ENCODE results near the gene PRPSAP2.

The PRPSAP2 gene

DNA sequence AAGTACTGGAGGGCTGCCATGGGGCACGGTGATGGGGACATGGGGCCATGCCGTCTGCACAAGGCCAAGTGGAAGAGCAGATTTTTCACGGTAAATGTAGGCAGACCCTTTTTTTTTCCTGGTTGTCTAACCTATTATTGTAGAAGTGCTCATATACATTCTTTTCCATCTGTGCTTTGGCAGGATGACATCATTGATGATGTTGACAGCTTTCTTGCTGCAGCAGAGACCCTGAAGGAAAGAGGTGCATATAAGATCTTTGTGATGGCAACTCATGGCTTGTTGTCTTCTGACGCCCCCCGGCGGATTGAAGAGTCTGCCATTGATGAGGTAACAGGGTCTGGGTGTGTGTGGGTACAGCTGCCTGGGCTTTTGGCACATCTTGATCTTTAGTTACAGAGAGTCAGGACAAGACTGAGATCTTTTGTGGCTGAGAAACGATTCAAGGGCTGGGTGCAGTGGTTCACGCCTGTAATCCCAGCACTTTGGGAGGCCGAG, 70.7 kb downstream of the PRPSAP2 start:
- no peak overlapping the region for H3K4me2 ChIP-seq (ENCODE audit: low read length, poor library complexity, severe bottlenecking)
- H2AFZ ChIP-seq (ENCODE audit: low read depth, low read length), result no peak overlapping the region
- H3K18ac ChIP-seq (ENCODE audit: low read depth in 1 of 2, low read length in 2 of 2), result no peak overlapping the region
- no peak overlapping the region for H2AK5ac ChIP-seq (ENCODE audit: low read length, severe bottlenecking)
- no peak overlapping the region for H2BK120ac ChIP-seq (ENCODE audit: low read depth, low read length)
- no peak overlapping the region for H2BK5ac ChIP-seq (ENCODE audit: low read depth, low read length, poor library complexity, severe bottlenecking)
- H2BK12ac ChIP-seq (ENCODE audit: low read length in 2 of 2), result no peak overlapping the region
- H3K4ac ChIP-seq (ENCODE audit: low read depth in 1 of 2, low read length in 2 of 2), result no peak overlapping the region
- H3K9me3 ChIP-seq (ENCODE audit: control insufficient read depth, low read length), result no peaks in the 10 kb centered on the region
- H3K9ac ChIP-seq (ENCODE audit: low read length), result no peak overlapping the region
- no peak overlapping the region for H3K14ac ChIP-seq (ENCODE audit: low read length in 2 of 2)
- H3K79me1 ChIP-seq (replicated peaks; ENCODE audit: low read length, poor library complexity, severe bottlenecking), result peaks cover 25% of the 10 kb centered on the region
- no peaks in the 10 kb centered on the region for H3K27me3 ChIP-seq (ENCODE audit: control insufficient read depth in 1 of 2, insufficient read depth in 1 of 2, low read length in 2 of 2)
- no peak overlapping the region for H3K4me3 ChIP-seq (ENCODE audit: insufficient read depth in 1 of 2, low read depth in 1 of 2, low read length in 2 of 2)
- WGBS, result 99% methylated on average over 8 of the region's 9 CpGs
- no peak for DNase-seq
- no peak overlapping the region for H4K8ac ChIP-seq (ENCODE audit: low read length)
- peaks cover 30 to 46% of the 10 kb centered on the region in 2 experiments for H3K36me3 ChIP-seq (ENCODE audit: control insufficient read depth in 1 of 2, insufficient read depth in 2 of 2, low read depth in 1 of 2, low read length in 2 of 2)
- no peak overlapping the region for H3K27ac ChIP-seq (ENCODE audit: low read length, poor library complexity, severe bottlenecking)
- H3K23ac ChIP-seq (ENCODE audit: low read length in 2 of 2), result no peak overlapping the region
- no peak overlapping the region for H4K91ac ChIP-seq (ENCODE audit: low read length)
- H2BK15ac ChIP-seq (ENCODE audit: low read depth, poor library complexity, severe bottlenecking), result no peak overlapping the region
- no peaks in the 10 kb centered on the region for H3K4me1 ChIP-seq (ENCODE audit: control insufficient read depth, insufficient read depth, low read depth, low read length)

DNA sequence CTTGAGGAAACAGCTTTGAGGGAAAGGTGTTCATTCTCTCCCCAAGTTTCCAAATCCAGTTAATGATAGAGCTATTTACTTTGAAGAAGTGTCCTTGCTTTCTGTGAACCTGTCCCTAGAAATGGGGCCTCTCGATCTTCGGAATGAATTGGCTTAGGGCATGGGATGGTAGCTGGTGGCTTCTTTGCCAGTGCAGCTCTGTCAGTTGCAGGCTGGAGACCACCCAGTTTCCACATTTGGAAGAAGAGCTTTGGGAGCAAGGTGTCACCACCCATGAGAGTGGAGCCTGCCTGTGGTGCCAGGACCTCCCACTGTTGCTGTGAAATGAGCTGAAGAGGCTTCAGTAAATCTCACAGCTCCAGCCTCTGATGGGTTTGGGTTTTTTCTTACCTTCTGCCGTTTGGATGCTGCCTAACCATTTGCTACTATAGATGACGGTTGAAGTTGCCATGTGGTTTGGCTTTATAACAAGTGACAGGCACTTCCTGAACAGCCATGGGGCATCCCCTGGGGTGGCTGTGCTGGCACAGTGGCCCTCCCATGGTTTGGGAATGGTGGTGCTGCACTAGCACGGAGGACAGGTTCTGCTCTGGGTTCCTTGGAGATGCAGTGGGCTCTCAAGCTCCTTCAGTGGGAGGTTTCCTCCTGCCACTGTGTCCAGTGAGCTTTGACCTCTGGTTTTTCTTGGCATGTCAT, 74.6 kb downstream of the PRPSAP2 start:
- WGBS, result 97% methylated on average over 5 of the region's 5 CpGs
- H3K4ac ChIP-seq (ENCODE audit: low read depth in 1 of 2, low read length in 2 of 2), result no peak overlapping the region

DNA sequence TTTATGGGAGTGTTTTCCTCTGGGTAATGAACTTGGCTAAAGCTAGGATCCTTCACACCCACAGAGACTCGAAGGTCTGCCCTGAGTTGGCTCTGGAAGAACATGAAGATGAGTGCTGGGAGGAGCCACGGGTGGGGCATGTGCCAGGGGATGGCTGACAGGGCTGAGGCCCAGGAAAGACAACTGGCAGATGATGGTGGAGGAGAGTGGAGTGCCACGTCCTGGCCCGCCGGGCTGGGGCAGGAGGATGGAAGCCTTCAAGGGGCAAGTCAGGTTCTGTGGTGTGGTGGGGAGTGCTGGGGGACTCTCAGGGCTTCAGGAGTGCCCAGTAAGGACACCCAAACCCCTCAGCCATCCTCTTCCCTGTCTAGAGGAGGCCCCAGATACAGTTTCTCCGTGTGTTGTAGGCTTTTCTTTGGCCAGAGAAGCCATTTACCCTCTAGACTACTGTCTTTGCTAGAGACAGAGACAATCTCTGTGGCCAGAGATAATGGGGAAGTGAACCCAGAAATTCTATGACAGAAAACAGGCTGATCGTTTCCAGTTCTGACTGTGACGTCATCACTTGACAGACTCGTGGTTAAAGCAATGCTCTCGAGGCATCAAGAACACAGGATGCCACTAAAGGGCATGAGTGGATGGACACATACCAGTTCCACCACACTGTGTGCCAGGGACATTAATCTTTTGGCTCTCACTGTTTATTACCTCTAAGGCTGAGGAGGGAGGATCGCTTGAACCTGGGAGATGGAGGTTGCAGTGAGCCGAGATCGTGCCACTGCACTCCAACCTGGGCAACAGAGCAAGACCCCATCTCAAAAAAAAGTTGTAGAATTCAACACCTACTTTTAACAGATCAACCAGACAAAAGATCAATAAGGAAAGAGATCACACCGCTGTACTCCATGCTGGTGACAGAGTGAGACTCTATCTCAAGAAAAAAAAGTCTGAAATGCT, 75.4 kb downstream of the PRPSAP2 start:
- H3K9me3 ChIP-seq (ENCODE audit: control insufficient read depth, low read length), result no peaks in the 10 kb centered on the region
- H3K4me3 ChIP-seq (ENCODE audit: insufficient read depth in 1 of 2, low read depth in 1 of 2, low read length in 2 of 2), result no peak overlapping the region
- H3K4ac ChIP-seq (ENCODE audit: low read depth in 1 of 2, low read length in 2 of 2), result no peak overlapping the region
- no peak overlapping the region for H2AFZ ChIP-seq (ENCODE audit: low read depth, low read length)
- H3K4me2 ChIP-seq (ENCODE audit: low read length, poor library complexity, severe bottlenecking), result no peak overlapping the region
- H2BK12ac ChIP-seq (ENCODE audit: low read length in 2 of 2), result no peak overlapping the region
- no peak overlapping the region for H2BK15ac ChIP-seq (ENCODE audit: low read depth, poor library complexity, severe bottlenecking)
- no peak overlapping the region for H3K23ac ChIP-seq (ENCODE audit: low read length in 2 of 2)
- no peak overlapping the region for H3K27ac ChIP-seq (ENCODE audit: low read length, poor library complexity, severe bottlenecking)
- H2AK5ac ChIP-seq (ENCODE audit: low read length, severe bottlenecking), result no peak overlapping the region
- peaks cover 4% of the 10 kb centered on the region for H3K79me1 ChIP-seq (replicated peaks; ENCODE audit: low read length, poor library complexity, severe bottlenecking)
- 90% methylated on average over 10 of the region's 14 CpGs for WGBS
- peaks cover 21 to 32% of the 10 kb centered on the region in 2 experiments for H3K36me3 ChIP-seq (ENCODE audit: control insufficient read depth in 1 of 2, insufficient read depth in 2 of 2, low read depth in 1 of 2, low read length in 2 of 2)
- H3K4me1 ChIP-seq (ENCODE audit: control insufficient read depth, insufficient read depth, low read depth, low read length), result no peaks in the 10 kb centered on the region
- no peak overlapping the region for H4K8ac ChIP-seq (ENCODE audit: low read length)
- H3K9ac ChIP-seq (ENCODE audit: low read length), result no peak overlapping the region
- DNase-seq, result no peak
- H3K18ac ChIP-seq (ENCODE audit: low read depth in 1 of 2, low read length in 2 of 2), result no peak overlapping the region
- no peak overlapping the region for H4K91ac ChIP-seq (ENCODE audit: low read length)
- H2BK5ac ChIP-seq (ENCODE audit: low read depth, low read length, poor library complexity, severe bottlenecking), result no peak overlapping the region
- H2BK120ac ChIP-seq (ENCODE audit: low read depth, low read length), result no peak overlapping the region
- H3K14ac ChIP-seq (ENCODE audit: low read length in 2 of 2), result no peak overlapping the region
- peaks cover 0 to 4% of the 10 kb centered on the region in 2 experiments for H3K27me3 ChIP-seq (ENCODE audit: control insufficient read depth in 1 of 2, insufficient read depth in 1 of 2, low read length in 2 of 2)

More for the DNA sequence above, 74.6 kb downstream of the PRPSAP2 start:
- Histone ChIP-seq H3K9ac (ENCODE audit: low read length) (no peak overlapping the region), H3K23ac (ENCODE audit: low read length in 2 of 2) (no peak overlapping the region), H3K27me3 (ENCODE audit: control insufficient read depth in 1 of 2, insufficient read depth in 1 of 2, low read length in 2 of 2) (peaks cover 0 to 4% of the 10 kb centered on the region in 2 experiments), H2BK5ac (ENCODE audit: low read depth, low read length, poor library complexity, severe bottlenecking) (no peak overlapping the region), H2AFZ (ENCODE audit: low read depth, low read length) (no peak overlapping the region), H3K9me3 (ENCODE audit: control insufficient read depth, low read length) (no peaks in the 10 kb centered on the region), H2BK120ac (ENCODE audit: low read depth, low read length) (no peak overlapping the region), H2BK12ac (ENCODE audit: low read length in 2 of 2) (no peak overlapping the region), H3K79me1 (replicated peaks; ENCODE audit: low read length, poor library complexity, severe bottlenecking) (peaks cover 8% of the 10 kb centered on the region), H3K4me3 (ENCODE audit: insufficient read depth in 1 of 2, low read depth in 1 of 2, low read length in 2 of 2) (no peak overlapping the region), H4K91ac (ENCODE audit: low read length) (no peak overlapping the region), H3K14ac (ENCODE audit: low read length in 2 of 2) (no peak overlapping the region), H3K4me1 (ENCODE audit: control insufficient read depth, insufficient read depth, low read depth, low read length) (no peaks in the 10 kb centered on the region), H2AK5ac (ENCODE audit: low read length, severe bottlenecking) (no peak overlapping the region), H3K27ac (ENCODE audit: low read length, poor library complexity, severe bottlenecking) (no peak overlapping the region), H3K18ac (ENCODE audit: low read depth in 1 of 2, low read length in 2 of 2) (no peak overlapping the region), H3K36me3 (ENCODE audit: control insufficient read depth in 1 of 2, insufficient read depth in 2 of 2, low read depth in 1 of 2, low read length in 2 of 2) (peaks cover 22 to 33% of the 10 kb centered on the region in 2 experiments), H3K4me2 (ENCODE audit: low read length, poor library complexity, severe bottlenecking) (no peak overlapping the region), H4K8ac (ENCODE audit: low read length) (no peak overlapping the region), H2BK15ac (ENCODE audit: low read depth, poor library complexity, severe bottlenecking) (no peak overlapping the region)
- DNase-seq, result no peak

All from mesenchymal stem cell (in vitro differentiated cells and primary cell).